ENCODE results near the gene FBXL14.

GRCh38 chr12:1591543-1591942, 2.8 kb downstream of the FBXL14 start:
- TF ChIP-seq CTCF (IDR thresholded peaks at IDR 0.05; ENCODE audit: low read length) = no peak
- TF ChIP-seq EZH2phosphoT487 (IDR thresholded peaks at IDR 0.05; ENCODE audit: low read length) = no peak
